ENCODE results near the gene FRAT2. TPM values are rescaled to one million over a fixed set of nuclear protein-coding genes. Genes with fewer than 3 reads are reported as not detected.

Gene FRAT2
- total and polyA plus RNA-seq, 2 of the 13 experiments (the other 11 are each of a cell fraction or from before 2014, with no cell fraction given): 7.2 to 14.1 TPM

- ChIA-PET POLR2A (no interaction called here), CTCF (ENCODE audit: low intra/inter-chr PET ratio, low total read pairs) (no interaction called here)
- Histone ChIP-seq H3K4me3 (replicated peaks in 1 of 3; ENCODE audit: insufficient read depth in 1 of 3, low read depth in 2 of 3, low read length in 3 of 3) (no peak overlapping the region), H3K4me1 (ENCODE audit: insufficient read depth, low read length) (peaks cover 29% of the 10 kb centered on the region), H3K79me2 (ENCODE audit: insufficient read depth, low read length) (no peaks in the 10 kb centered on the region), H4K20me1 (ENCODE audit: insufficient read depth, low read length) (no peaks in the 10 kb centered on the region), H2AFZ (ENCODE audit: low read length) (no peak overlapping the region), H3K9ac (ENCODE audit: insufficient read depth, low read depth, low read length) (no peak overlapping the region), H3K4me2 (ENCODE audit: low read depth, low read length) (no peak overlapping the region), H3K27ac (ENCODE audit: extremely low read length, insufficient read depth, low read length) (no peak overlapping the region), H3K27me3 (ENCODE audit: control insufficient read depth in 1 of 2, insufficient read depth in 2 of 2, low read length in 2 of 2) (peaks cover 0 to 2% of the 10 kb centered on the region in 2 experiments; a peak in 2 of 5 replicates), H3K9me3 (ENCODE audit: low read length) (no peaks in the 10 kb centered on the region), H3K36me3 (replicated peaks in 1 of 2; ENCODE audit: control insufficient read depth in 1 of 2, insufficient read depth in 2 of 2, low read length in 2 of 2) (no peaks in the 10 kb centered on the region)
- intact Hi-C loops (cut with micrococcal nuclease; ENCODE audit: unreplicated experiment) (no loop called here), in situ Hi-C loops (cut with HindIII; ENCODE audit: extremely low pct_ligation_motif_present, low pct_unique_long_range_greater_than_20kb) (no loop called here)
- WGBS (ENCODE audit: low lambda C conversion rate): 28% methylated on average over 4 of the region's 4 CpGs
- FAIRE-seq (no peak), ATAC-seq (no peak), DNase-seq (ENCODE audit: low spot score) (no peak)
- no TSS peak for BruUV-seq (replicated peaks)
- TF ChIP-seq MED13 (CRISPR knock-in tag; IDR thresholded peaks at IDR 0.05) (no peak), ZNF883 (CRISPR knock-in tag; IDR thresholded peaks at IDR 0.05; ENCODE audit: not compliant biosample characterization) (no peak), NFKBIZ (CRISPR knock-in tag; IDR thresholded peaks at IDR 0.05) (no peak), FOXP4 (CRISPR knock-in tag; IDR thresholded peaks at IDR 0.05) (no peak), ZNF256 (CRISPR knock-in tag; conservative IDR thresholded peaks at IDR 0.05) (no peak), ZNF432 (CRISPR knock-in tag; IDR thresholded peaks at IDR 0.05; ENCODE audit: borderline replicate concordance) (no peak), FOXP1 (IDR thresholded peaks at IDR 0.05) (no peak), FOXP1 (CRISPR knock-in tag; IDR thresholded peaks at IDR 0.05) (no peak), MED8 (CRISPR knock-in tag; IDR thresholded peaks at IDR 0.05; ENCODE audit: insufficient replicate concordance) (no peak), ZNF775 (CRISPR knock-in tag; IDR thresholded peaks at IDR 0.05; ENCODE audit: borderline replicate concordance) (no peak), ZNF549 (CRISPR knock-in tag; IDR thresholded peaks at IDR 0.05) (no peak), ZNF564 (CRISPR knock-in tag; IDR thresholded peaks at IDR 0.05) (no peak), WIZ (CRISPR knock-in tag; IDR thresholded peaks at IDR 0.05) (no peak), ZNF33A (CRISPR knock-in tag; IDR thresholded peaks at IDR 0.05; ENCODE audit: borderline replicate concordance) (no peak), FOXC1 (CRISPR knock-in tag; IDR thresholded peaks at IDR 0.05; ENCODE audit: borderline replicate concordance) (no peak), E2F1 (CRISPR knock-in tag; IDR thresholded peaks at IDR 0.05) (no peak), SETDB1 (CRISPR knock-in tag; IDR thresholded peaks at IDR 0.05; ENCODE audit: borderline replicate concordance) (no peak), ZBTB39 (CRISPR knock-in tag; IDR thresholded peaks at IDR 0.05) (no peak)
- TF ChIP-seq, protein P1, sequence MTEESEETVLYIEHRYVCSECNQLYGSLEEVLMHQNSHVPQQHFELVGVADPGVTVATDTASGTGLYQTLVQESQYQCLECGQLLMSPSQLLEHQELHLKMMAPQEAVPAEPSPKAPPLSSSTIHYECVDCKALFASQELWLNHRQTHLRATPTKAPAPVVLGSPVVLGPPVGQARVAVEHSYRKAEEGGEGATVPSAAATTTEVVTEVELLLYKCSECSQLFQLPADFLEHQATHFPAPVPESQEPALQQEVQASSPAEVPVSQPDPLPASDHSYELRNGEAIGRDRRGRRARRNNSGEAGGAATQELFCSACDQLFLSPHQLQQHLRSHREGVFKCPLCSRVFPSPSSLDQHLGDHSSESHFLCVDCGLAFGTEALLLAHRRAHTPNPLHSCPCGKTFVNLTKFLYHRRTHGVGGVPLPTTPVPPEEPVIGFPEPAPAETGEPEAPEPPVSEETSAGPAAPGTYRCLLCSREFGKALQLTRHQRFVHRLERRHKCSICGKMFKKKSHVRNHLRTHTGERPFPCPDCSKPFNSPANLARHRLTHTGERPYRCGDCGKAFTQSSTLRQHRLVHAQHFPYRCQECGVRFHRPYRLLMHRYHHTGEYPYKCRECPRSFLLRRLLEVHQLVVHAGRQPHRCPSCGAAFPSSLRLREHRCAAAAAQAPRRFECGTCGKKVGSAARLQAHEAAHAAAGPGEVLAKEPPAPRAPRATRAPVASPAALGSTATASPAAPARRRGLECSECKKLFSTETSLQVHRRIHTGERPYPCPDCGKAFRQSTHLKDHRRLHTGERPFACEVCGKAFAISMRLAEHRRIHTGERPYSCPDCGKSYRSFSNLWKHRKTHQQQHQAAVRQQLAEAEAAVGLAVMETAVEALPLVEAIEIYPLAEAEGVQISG (CRISPR knock-in tag; IDR thresholded peaks at IDR 0.05): no peak
These were observed 19.9 kb downstream of the FRAT2 start for GRCh38 chr10:97314671-97315070.
